NCI-H1694 (cell line): ENCODE results near the gene LRR1.
"Not testable (repeated sequence)": the region's sequence is repeated elsewhere in the genome, so short reads cannot be mapped to it uniquely, and the experiment has no call there.

ENCODE experiments used
- DNase-seq: peaks from one replicate; lab custom pipeline; 2025; lab: John Stamatoyannopoulos, UW

Gene LRR1, protein sequence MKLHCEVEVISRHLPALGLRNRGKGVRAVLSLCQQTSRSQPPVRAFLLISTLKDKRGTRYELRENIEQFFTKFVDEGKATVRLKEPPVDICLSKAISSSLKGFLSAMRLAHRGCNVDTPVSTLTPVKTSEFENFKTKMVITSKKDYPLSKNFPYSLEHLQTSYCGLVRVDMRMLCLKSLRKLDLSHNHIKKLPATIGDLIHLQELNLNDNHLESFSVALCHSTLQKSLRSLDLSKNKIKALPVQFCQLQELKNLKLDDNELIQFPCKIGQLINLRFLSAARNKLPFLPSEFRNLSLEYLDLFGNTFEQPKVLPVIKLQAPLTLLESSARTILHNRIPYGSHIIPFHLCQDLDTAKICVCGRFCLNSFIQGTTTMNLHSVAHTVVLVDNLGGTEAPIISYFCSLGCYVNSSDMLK

DNA sequence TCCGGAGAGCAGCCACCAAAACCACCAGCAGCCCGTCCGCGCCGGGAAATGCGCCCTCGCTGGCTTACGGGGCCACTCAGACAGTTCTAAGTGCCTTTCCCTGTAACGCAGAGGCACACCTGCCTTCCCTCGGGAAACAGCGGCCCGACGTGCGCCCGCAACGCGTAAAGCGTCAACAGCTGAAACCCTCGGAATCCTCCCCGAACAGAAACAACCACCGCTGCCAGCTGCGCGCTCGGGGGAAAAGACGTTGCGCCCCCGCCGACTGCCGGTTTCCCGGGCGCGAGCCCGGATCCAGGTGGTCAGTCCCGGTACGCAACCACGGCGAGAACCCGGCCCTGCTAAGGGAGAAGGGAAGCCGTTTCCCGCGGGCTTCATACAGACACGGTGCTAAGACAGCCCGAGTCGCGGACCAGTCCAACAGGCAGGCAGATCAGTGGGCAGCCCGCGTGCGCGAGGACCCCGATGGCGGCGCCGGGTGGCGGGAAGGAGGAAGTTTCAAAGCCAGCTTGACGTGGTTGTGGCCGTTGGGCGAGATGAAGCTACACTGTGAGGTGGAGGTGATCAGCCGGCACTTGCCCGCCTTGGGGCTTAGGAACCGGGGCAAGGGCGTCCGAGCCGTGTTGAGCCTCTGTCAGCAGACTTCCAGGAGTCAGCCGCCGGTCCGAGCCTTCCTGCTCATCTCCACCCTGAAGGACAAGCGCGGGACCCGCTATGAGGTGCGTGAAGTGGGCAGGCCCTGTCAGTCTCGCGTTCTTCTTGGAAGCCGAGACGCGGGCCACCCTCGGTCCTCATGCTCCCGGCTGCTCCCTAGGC, at the start of gene LRR1:
TSS of gene LRR1 (plus strand) at position 456 of the 816 bp plus-strand sequence. CDS start at position 537, 81 bp downstream.
- peak; percentile 61 for DNase-seq

- no peak for DNase-seq
These were observed 49.3 kb upstream of the LRR1 start for GRCh38 chr14:49549446-49549845.

DNA sequence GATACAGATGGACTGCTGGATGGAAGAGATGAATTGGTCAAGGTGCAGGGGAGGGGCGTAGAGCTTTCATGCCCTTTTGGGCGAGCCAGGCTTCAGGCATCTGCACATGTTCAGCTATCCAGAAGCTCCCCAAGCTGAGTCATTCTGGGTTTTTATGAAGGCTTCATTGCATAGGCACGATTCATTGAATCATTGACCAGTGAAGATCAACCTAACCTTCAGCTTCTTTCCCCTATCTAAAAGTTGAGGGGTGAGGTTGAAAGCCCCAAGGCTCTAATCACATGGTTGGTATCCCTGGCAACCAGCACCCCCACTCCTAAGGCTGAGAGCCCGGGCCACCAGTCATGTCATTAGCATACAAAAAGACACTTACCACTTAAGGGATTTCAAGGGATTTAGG, 48.9 kb upstream of the LRR1 start:
- no peak for DNase-seq

DNA sequence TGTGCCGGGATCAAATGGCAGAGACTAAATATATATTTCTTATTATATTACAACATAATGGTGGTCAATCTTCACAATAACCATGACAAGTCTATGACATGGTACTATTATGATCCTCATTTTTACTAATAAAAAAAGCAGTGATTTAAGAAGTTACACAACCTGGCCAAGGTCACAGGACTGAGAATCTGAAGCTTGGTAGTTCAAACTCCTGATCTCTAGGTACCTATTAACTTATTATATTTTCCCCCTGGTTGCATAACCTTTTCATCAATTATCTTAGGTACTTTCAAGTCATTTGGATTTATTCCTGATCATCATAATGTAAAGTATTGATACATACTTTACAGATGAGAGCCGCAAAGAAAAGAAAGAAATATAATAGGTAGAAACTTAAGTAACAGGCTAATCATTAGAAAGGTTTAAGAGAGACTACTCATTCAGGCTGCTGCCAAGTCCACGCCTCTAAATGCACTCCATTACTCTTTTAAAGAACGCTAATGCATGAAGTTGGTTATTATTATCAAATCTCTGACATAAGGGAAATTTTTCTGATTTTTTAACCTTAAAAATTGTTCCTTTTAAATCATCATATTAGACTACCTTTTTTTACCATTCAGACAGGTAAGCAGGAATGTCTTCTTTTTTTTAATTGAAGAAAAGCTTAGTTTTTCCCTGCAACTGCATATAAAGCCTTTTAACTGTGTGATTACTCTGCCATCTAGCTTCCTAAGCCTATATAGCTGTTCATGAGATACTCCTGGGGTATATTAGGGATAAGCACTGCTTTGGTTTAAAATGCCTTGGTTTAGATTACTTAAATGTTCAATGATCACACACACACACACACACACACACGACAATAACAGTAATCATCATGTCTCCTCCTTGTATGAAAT, 48.2 kb upstream of the LRR1 start:
- peak; percentile 22 for DNase-seq

DNA sequence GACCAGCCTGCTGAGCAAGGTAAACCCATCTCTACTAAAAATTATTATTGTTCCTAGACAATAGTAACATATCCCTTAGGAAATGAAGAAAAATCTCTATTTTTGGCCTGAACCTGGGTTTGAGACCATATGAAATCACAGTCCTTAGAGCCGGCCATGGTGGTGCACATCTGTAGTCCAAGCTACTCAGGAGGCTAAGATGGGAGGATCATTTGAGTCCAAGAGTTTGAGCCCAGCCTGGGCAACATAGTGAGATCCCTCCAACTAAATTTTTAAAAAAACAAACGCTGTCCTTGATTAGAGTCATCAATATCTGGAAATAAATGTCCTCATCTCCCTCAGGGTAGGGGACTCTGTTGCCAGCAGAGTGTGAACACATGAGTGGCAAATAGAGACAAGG, 47.2 kb upstream of the LRR1 start:
- no peak for DNase-seq

DNA sequence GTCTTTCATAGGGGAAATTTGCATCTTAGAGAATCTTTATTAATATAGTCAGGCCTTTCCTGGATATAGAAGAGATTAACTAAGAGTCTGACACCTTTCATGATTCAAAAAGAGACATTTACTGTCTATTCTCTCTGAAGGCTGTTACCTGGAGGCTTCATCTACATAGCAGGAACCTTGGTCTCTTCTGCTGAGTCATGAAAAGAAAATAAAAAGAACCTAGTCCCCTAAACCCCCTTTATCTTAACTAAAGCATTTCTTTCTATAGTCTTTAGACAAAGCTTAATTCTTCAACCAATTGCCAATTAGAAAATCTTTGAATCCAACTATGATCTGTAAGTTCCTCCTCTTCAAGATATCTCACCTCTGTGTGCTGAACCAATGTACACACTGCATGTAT, 45.6 kb upstream of the LRR1 start:
- DNase-seq, result no peak

GRCh38 chr14:49553892-49554291, 44.8 kb upstream of the LRR1 start:
- DNase-seq, result no peak

GRCh38 chr14:49559979-49560768, 38.6 kb upstream of the LRR1 start:
- no peak for DNase-seq

- no peak for DNase-seq
These were observed 32.0 kb upstream of the LRR1 start for GRCh38 chr14:49566714-49567113.

DNA sequence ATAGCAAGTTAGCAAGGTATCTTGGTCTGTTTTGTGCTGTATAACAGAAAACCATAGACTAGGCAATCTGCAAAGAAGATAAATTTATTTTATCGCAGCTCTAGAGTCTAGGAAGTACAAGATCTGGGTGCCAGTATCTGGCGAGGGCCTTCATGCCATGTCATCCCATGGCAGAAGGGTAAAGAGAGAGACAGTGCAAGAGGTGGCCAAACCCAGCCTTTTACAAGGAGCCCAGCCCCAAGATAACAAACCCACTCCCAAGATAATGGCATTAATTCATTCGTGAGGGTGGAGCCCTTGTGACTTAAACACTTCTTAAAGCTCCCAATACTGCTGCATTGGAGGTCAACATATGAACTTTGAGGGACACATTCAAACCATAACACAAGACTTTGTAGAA, 29.5 kb upstream of the LRR1 start:
- no peak for DNase-seq

DNA sequence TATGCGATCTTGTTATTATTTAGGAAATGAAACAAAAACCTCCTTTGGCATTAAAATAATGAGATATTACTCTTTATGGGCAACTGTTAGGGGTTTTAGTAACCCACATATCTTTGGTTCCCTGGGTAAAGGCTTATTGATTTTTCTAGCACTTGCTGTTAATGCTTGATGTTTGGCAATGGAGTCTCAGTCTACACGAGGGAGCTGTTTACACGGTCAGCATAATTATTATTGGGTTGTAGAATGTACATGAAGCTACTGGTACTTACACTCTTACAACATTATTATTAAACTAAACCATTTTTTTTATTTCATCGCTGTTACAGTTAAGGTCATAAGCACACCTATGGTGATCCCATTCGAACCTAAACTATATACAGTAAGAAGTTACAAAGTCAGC, 24.7 kb upstream of the LRR1 start:
- no peak for DNase-seq

DNA sequence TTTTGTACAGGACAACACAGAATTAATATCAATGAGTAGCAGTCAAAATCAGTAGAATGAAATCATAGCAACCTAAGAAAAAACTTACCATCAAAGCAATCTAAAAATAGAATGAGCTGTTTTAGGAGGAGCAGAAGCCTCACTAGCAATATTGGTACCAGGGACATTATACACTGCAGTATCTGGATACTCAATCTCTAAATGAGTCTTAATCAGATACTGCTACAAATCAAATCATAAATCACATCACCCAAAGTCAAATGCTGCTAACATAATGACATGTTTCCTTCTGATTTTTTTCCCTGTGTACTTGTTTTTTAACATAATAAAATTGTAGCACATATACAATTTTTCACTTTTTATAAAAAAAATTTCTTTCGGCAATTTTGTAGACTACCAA, 20.6 kb upstream of the LRR1 start:
- DNase-seq, result no peak

DNA sequence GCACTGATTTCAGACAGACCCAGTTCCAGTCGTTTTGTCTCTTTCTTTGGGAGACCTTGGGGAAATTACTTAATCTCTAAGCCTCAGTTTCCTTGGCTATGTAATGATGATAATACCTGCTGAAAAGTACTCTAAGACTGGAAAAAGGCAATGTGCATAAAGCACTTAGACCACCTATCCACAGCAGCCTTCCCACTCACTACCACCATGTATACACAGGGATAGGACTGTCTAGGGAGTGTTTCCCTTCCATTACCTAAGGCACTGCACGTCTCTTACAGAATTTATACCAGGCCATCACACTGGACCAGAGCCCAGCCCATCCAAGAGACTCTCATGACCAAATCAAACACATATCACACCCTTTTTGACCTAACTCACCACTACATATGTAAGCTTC, 18.9 kb upstream of the LRR1 start:
- DNase-seq, result no peak

GRCh38 chr14:49581209-49582112, 17.3 kb upstream of the LRR1 start:
- DNase-seq, result no peak

- DNase-seq, result no peak
These were observed 16.4 kb upstream of the LRR1 start for GRCh38 chr14:49582113-49582977.

DNA sequence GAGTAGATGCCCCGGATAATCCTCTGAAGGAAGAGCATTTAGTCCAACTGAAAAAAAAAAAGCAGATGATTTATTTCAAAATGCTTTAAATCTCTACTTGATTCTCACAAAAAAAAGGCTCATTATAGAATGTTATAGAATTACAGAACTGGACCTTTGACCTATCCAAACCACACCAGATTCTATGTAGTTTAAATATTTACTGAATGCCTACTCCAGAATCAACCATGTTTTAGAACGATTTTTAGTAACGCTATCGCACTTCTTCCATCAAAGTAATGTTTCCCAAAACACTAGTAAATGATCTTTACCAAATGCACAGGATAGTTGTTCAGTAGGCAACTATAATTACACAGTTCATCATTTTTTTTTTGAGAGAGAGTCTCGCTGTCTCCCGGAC, 15.1 kb upstream of the LRR1 start:
- no peak for DNase-seq

DNA sequence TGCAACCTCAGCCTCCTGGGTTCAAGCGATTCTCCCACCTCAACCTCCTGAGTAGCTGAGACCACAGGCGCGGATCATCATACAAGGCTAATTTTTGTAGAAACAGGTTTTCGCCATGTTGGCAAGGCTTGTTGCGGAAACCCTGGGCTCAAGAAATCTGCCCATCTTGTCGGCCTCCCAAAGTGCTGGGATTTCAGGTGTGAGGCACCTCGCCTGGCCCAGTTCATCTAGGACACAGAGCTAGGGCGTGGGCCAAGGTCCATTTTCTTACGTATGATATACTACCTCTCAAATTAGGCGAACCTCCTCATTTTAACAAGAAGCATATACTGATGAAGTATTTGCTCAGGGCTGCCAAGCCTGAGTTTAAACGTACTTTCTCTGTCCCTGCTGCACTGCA, 14.7 kb upstream of the LRR1 start:
- no peak for DNase-seq

GRCh38 chr14:49584981-49585640, 13.6 kb upstream of the LRR1 start:
- DNase-seq, result not testable (repeated sequence)
